Retinal pigment epithelial cell (primary cell): Measurements from ENCODE around the gene PPP1R12C.

ENCODE experiments used
- DNase-seq: peaks from one replicate; pipeline ENCODE4 v3.0.0-alpha.2; 2010; ENCODE audit warnings: low read depth
- H3K4me3 ChIP-seq: 2 replicates; pipeline ENCODE4 v1.5.1; 2011; ENCODE audit warnings: mild to moderate bottlenecking, low read length, control low read depth, moderate library complexity
- CTCF ChIP-seq: conservative IDR thresholded peaks from 2 replicates; pipeline ENCODE4 v1.5.1; 2011; ENCODE audit warnings: low read depth, low read length, control low read depth, inconsistent platforms

The PPP1R12C gene

GRCh38 chr19:55095260-55096060, 22.0 kb downstream of the PPP1R12C start:
- no peak overlapping the region for H3K4me3 ChIP-seq
- TF ChIP-seq CTCF, result no peak
- no peak for DNase-seq

DNA sequence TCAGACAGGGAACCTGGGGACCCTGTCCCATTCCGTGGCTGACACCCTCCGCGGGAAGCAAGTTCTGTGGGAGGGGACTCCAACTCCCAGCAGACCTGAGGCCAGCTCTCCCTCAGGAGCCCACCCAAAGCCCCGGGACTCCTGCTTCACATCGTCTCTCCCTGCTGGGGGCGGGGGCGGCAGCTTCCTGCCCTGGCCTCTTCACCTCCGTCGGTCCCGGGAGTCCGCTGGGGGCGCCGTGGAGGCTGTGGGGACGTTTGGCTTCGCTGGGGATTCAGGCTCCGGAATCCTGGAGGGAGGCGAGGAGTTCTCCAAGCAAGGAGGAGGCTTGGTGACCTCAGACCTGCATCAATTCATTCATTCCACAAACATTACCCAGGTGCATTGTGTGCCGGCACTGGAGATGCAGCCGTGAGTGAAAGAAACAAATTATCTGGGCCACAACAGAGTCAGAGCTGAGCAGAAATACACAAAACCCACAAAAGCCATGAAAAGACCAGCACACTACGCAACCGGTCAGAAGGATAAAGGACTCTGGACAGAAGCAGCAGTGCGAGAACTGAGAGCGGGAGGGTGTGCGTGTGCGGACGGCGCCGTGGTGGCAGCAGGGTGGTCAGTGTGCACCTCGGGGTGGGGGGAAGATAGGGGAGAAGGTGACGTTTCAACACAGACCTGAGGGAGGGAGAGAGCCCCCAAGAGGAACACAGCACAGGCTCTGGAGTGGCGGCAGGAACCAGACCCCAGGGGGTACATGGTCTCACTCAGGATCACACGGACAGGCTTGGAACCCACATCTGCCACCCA, 22.8 kb downstream of the PPP1R12C start:
- DNase-seq, result no peak
- no peak for TF ChIP-seq CTCF
- no peak overlapping the region for H3K4me3 ChIP-seq

- DNase-seq, result no peak
- TF ChIP-seq CTCF, result no peak
- no peak overlapping the region for H3K4me3 ChIP-seq
Measured at GRCh38 chr19:55092423-55093318, 24.8 kb downstream of the PPP1R12C start.

GRCh38 chr19:55091955-55092354, 25.5 kb downstream of the PPP1R12C start:
- DNase-seq, result no peak
- H3K4me3 ChIP-seq, result no peak overlapping the region

GRCh38 chr19:55091126-55091910, 26.1 kb downstream of the PPP1R12C start:
- no peak for DNase-seq
- TF ChIP-seq CTCF, result no peak
- no peak overlapping the region for H3K4me3 ChIP-seq

More at GRCh38 chr19:55091955-55092354, 25.5 kb downstream of the PPP1R12C start:
- TF ChIP-seq CTCF, result no peak

DNA sequence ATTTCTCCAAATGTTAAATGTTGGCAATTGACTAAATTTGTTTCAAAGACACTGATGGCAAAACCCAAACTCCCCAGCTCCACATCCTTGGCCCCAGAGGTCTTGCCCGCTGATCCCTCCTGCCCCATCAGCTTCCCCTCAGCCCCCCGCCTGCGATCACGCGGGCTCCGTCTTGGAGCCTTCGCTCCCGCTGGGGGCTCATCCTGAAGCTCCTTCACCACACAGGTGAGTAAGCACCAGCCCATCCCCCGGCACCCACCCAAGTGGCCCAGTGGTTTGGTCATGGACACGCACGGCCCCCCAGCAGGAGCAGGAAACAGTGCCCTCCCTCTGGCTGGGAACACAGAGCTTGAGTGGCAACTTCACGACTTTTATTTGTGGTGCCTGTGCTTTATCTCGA, 26.9 kb downstream of the PPP1R12C start:
- no peak for DNase-seq
- no peak overlapping the region for H3K4me3 ChIP-seq
- TF ChIP-seq CTCF, result no peak
